HTERT RPE-1 (cell line): ENCODE data around the gene ZNF609.

Source experiments
- in situ Hi-C: fragments of 300-500 bp; cut with MboI; formaldehyde crosslinking; loops from 4 replicates; pipeline ENCODE4 v1.14.3; 2020; ENCODE audit warnings: low sequenced_read_pairs

The ZNF609 gene

GRCh38 chr15:64716452-64716851, 256.1 kb downstream of the ZNF609 start:
- in situ Hi-C loops: no loop called here

- in situ Hi-C loops: no loop called here
These were observed 256.8 kb downstream of the ZNF609 start for GRCh38 chr15:64717130-64717529.

GRCh38 chr15:64717735-64718495, 257.5 kb downstream of the ZNF609 start:
- in situ Hi-C loops: no loop called here

- in situ Hi-C loops: no loop called here
These were observed 259.8 kb downstream of the ZNF609 start for GRCh38 chr15:64720188-64720587.

- in situ Hi-C loops: no loop called here
These were observed 269.8 kb downstream of the ZNF609 start for GRCh38 chr15:64730151-64730550.

- in situ Hi-C loops: no loop called here
These were observed 270.8 kb downstream of the ZNF609 start for GRCh38 chr15:64731012-64731804.

GRCh38 chr15:64731805-64732151, 271.4 kb downstream of the ZNF609 start:
- in situ Hi-C loops: no loop called here

- in situ Hi-C loops: no loop called here
These were observed 271.9 kb downstream of the ZNF609 start for GRCh38 chr15:64732156-64732860.
